GM18861 (cell line): ENCODE measurements around the gene ENG.

Experiments
- ATAC-seq: cut with Tn5 transposase; IDR thresholded peaks from one replicate; pipeline ENCODE4 v1.9.1; 2021; ENCODE audit not compliant: unreplicated experiment

ENG gene

GRCh38 chr9:127866535-127866934, 12.1 kb upstream of the ENG start:
- peak; percentile 33 for ATAC-seq

DNA sequence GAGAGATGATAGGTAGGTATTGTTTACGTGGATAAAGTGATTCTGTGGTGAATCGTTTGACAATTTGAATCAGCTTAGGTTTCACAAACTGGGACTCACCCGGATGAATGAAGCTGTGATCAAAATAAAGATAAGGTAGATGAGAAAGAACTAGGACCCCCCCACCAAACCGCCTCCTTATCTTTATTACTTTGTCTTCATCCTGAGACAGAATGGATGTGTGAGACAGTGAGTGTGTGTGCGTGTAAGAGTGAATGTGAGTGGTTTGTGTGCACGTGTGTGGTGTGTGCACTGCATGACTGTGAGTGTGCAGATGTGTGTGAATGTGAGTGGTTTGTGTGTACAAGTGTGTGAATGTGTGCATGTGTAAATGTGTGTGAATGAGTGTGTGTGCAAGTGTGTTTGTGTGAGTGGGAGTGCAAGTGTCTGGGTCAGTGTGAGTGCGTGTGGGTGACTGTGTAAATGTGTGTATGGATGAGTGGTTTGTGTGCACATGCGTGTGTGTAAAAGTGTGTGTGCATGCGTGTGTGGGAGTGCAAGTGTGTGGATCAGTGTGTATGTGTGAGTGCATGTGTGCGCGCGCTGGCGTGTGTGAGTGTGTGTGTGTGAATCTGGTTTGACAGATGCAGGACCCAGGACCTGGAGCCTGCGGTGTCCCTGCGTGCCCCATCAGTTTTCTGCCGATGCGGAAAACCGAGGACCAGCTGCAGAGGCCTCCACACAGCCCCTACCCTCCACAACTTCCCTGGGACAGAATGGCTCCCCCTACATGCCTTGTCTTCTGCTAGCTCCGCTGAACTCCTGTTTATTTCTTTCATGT, 11.4 kb upstream of the ENG start:
- ATAC-seq = no peak

DNA sequence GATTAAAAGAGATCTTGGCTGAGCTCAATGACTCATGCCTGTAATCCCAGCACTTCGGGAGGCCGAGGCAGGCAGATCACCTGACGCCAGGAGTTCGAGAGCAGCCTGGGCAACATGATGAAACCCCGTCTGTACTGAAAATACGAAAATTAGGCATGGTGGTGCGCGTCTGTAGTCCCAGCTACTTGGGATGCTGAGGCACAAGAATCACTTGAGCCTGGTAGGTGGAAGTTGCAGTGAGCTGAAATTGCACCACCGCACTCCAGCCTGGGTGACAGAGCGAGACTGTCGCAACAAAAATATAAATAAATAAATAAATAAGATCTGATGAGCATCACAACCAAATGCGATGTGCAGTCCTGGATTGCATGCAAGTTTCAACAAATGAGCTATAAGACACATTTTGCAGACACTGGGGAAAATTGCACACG, 8.7 kb upstream of the ENG start:
- no peak for ATAC-seq

- ATAC-seq = no peak
These were observed 7.9 kb upstream of the ENG start for GRCh38 chr9:127862075-127863011.

GRCh38 chr9:127860779-127861178, 6.3 kb upstream of the ENG start:
- ATAC-seq = no peak

DNA sequence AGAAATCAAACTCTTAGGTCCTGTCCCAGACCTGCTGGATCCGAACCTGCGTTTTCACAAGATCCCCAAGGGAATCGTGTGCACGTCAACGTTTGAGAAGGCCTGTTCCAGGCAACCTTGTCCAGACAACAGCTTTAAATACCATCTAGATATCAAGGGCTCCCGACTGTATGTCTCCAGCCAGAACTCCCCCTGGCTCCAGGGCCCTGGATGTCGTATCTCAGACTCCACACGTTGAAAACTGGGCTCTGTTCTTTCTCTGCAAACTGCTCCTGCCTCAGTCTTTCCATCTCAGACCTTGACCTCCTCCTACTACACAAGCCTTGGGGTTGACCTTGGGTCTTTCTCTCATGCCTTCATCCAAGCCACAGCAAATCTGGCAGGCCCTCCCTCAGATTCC, 5.8 kb upstream of the ENG start:
- ATAC-seq = no peak

DNA sequence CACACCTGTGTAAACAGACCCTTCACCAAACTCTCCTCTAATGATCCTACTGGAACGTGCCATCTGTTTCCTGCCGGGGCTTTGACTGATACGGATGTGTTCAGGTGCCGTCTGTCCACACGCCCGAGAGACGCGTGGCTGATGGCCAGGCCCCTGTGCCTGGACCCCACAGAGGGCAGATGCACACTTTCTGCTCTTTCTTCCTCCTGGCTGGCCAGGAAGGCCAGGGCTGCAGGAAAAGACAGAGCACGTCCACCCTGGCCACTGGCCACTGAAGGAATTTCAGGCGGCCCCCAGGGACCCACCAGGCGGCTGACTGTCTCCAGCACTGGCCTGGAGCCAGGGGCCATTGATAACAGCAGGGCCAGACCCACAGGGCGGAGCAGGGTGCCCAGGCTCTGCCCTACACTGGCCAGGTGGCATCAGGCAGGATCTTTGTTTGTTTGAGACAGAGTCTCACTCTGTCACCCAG, 3.6 kb upstream of the ENG start:
- ATAC-seq = no peak

DNA sequence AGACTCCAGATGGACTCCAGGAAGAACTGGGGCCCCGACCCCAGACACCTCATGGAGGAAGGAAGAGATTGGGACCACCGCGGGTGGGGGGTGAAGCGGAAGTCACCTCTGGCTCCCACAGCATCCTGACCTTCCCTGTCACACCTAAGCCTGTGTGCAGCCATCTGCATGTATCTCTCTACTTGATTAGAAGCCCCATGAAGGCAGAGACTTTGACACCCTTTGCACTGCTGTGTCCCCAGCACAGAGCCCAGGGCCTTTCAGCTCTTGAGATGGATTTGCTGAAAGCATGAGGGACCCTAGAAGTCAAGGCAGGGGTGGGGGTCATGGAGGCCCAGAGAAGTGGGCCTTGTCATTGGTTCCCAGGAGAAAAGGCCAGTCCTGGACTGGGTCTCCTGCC, 2.8 kb upstream of the ENG start:
- ATAC-seq = no peak

- no peak for ATAC-seq
These were observed 2.3 kb upstream of the ENG start for GRCh38 chr9:127856729-127857116.

DNA sequence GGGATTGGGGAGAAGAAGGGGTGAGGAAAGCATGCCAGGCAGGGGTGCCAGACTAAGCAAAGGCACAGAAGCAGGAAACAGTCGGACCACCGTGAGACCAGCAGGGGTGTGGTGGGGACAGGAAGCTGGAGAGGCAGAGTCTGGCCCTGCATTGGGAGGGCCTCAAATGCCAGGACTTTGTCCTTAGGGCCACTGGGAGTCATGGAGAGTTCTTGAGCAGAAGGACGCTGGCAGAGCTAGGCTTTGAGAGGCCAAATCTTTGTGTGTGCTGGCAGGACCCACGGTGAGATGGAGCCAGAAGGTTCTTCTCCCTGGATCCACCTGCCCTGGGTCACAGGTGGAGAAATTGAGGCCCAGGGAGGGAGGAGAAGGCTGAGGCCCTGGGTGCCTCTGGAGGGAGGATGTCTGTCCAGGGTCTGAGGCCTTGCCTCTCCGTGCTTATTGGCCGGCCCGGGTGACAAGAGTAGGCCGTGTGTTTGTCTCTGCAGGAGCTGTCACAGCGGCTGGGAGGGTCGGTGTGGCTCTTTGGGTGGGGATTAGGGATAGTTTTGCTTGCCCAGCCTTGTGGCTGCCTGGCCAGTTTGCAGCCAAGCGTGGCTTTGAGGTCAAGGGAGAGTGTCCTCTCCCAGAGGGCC, 1.8 kb upstream of the ENG start:
- no peak for ATAC-seq

DNA sequence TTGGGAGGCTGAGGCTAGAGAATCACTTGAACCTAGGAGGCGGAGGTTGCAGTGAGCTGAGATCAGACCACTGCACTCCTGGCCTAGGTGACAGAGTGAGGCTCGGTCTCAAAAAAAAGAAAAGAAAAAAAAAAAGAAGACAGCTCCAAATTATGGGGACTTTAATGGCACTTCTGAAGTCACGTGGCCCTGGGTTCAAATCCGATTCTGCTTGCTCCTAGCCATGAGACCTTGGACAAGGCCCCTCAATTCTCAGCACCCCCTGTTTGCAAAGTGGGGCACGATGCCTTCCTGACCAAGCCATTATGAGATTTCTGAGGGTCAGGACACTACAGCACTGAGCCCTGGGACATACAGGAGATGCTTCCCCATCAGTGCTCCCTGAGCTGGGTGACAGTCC, 1.1 kb upstream of the ENG start:
- ATAC-seq = no peak

DNA sequence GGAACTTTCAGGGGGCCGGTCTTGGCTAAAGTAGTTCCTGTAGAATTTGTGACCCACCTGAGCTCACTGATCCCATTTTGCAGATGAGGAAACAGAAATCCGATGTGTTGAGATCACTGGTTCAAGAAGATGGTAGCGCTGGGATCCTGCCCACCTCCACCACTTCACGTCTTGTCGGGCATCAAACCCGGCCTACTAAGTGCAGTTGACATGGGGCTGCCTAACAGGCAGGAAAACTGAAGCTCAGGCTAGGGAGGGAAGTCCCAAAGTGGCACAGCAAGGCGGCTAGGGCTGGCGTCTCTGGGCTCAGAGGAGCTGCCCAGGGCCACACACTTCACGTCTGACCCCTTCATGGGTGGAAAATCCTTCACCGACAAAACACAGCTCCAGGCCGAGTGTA, 502 bp upstream of the ENG start:
- ATAC-seq = no peak

GRCh38 chr9:127853312-127854183, 910 bp downstream of the ENG start:
- no peak for ATAC-seq

GRCh38 chr9:127852829-127853228, 1.6 kb downstream of the ENG start:
- no peak for ATAC-seq

GRCh38 chr9:127850286-127850830, 4.1 kb downstream of the ENG start:
- ATAC-seq = no peak

GRCh38 chr9:127848756-127849504, 5.5 kb downstream of the ENG start:
- no peak for ATAC-seq

- ATAC-seq = no peak
These were observed 6.4 kb downstream of the ENG start for GRCh38 chr9:127847833-127848755.

- no peak for ATAC-seq
These were observed 7.3 kb downstream of the ENG start for GRCh38 chr9:127847178-127847510.
